Activated CD8-positive, alpha-beta T cell treated with anti-CD3 and anti-CD28 coated beads for 36 hours (primary cell): ENCODE measurements around the gene DCXR. TPM values are rescaled to one million over a fixed set of nuclear protein-coding genes. Genes with fewer than 3 reads are reported as not detected.

ENCODE experiments used
- ATAC-seq: fragments of 200-7000 bp; cut with Tn5 transposase; one replicate; pipeline ENCODE4 v1.10.0; 2021; ENCODE audit warnings: mild to moderate bottlenecking, moderate library complexity
- CTCF ChIA-PET: fragments of 350-600 bp; sonication (Branson Sonifier 250); formaldehyde crosslinking; loops from one replicate; lab custom pipeline; 2021; ENCODE audit warnings: antibody characterized with exemption; lab: Charles Lee
- POLR2A ChIA-PET: fragments of 350-600 bp; sonication (Branson Sonifier 250); formaldehyde crosslinking; loops from one replicate; lab custom pipeline; 2021; ENCODE audit warnings: antibody characterized with exemption; lab: Charles Lee
- DNase-seq: peaks from one replicate; pipeline ENCODE4 v3.0.0-alpha.2; 2020
- H3K27ac Mint-ChIP-seq: one replicate; pipeline ENCODE4 v1.8.0; 2021; ENCODE audit warnings: mild to moderate bottlenecking, mixed read lengths
- H3K27me3 Mint-ChIP-seq: one replicate; pipeline ENCODE4 v1.8.0; 2021; ENCODE audit warnings: mixed read lengths
- H3K36me3 Mint-ChIP-seq: one replicate; pipeline ENCODE4 v1.8.0; 2021; ENCODE audit warnings: low read depth, mixed read lengths
- H3K4me1 Mint-ChIP-seq: one replicate; pipeline ENCODE4 v1.8.0; 2021; ENCODE audit warnings: low read depth, mixed read lengths
- H3K4me3 Mint-ChIP-seq: one replicate; pipeline ENCODE4 v1.8.0; 2021; ENCODE audit warnings: mild to moderate bottlenecking, moderate library complexity, mixed read lengths
- H3K9me3 Mint-ChIP-seq: one replicate; pipeline ENCODE4 v1.8.0; 2021; ENCODE audit warnings: mixed read lengths
- intact Hi-C: fragments of 100-400 bp; cut with micrococcal nuclease; formaldehyde crosslinking; loops from one replicate; pipeline ENCODE4 v1.10.0; 2022
- total RNA-seq, 2 experiments: library from RNA; stranded (reverse); gene quantifications; one replicate each; pipeline ENCODE4 v1.2.3, GENCODE V29; 2021
- TF ChIP-seq, protein P1 (sequence below): fragments of 200-600 bp; IDR thresholded peaks from one replicate; pipeline ENCODE4 v1.8.0; 2022; ENCODE audit warnings: antibody characterized with exemption, mild to moderate bottlenecking

Gene DCXR
- total RNA-seq, 2 experiments from 2014 or later, result 99.2 to 101 TPM

DNA sequence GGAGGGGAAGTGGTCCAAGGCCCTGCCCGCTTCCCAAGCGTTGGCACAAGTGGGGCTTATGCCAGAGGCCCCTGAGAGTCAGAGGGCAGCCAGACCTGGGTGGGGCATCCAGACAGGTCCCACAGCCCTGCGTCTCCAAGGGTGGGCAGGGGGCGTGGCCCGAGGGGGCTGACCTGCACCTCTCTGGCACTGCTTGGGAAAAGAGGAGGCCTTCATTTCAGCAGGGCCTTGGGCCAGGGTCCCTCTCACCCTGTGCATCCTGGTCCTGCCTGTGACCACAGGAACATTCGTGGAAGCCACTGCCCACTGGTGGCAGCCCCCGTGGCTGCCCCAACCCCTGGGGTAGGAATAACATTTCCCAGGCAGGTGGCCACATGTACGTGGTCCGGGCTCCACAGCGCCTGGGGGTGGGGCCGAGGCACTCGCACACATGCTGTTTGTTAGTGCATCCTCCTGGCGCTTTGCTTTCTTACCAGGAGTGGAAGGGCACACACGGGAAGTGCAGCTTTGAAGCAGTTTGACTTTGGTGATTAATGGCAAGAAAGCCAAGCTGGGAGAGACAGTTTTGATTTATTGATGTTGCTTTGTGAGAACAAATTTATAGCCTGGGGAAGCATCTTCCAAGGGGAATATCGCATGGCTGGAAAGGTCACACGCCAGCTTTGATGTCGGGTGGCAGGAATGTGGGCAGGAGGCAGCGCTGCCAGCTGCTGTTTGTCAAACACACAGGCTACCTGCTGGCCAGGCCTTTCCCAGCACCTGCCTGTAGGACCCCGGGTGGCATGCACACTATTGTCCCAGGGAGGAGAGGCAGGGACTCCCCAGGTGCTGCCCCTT, 19.1 kb downstream of the DCXR start:
- H3K27me3 Mint-ChIP-seq, result no peaks in the 10 kb centered on the region
- H3K36me3 Mint-ChIP-seq, result peaks cover 5% of the 10 kb centered on the region
- CTCF ChIA-PET, result interaction anchor here (1.1 to 6.5 kb wide), 6 partner anchors 12 to 127 kb away, joined by 3 to 121 read pairs (median 14); partner anchors contain the start of genes DCXR, NOTUM and RAC3
- no peaks in the 10 kb centered on the region for H3K9me3 Mint-ChIP-seq
- POLR2A ChIA-PET, result interaction anchor here (1.5 kb wide), 1 partner anchor 59 kb away, joined by 3 read pairs; no protein-coding TSS in a partner anchor
- H3K4me1 Mint-ChIP-seq, result peaks cover 8% of the 10 kb centered on the region
- H3K27ac Mint-ChIP-seq, result no peak overlapping the region
- DNase-seq (no peak), ATAC-seq (no peak)
- H3K4me3 Mint-ChIP-seq, result no peak overlapping the region
- TF ChIP-seq, protein P1, sequence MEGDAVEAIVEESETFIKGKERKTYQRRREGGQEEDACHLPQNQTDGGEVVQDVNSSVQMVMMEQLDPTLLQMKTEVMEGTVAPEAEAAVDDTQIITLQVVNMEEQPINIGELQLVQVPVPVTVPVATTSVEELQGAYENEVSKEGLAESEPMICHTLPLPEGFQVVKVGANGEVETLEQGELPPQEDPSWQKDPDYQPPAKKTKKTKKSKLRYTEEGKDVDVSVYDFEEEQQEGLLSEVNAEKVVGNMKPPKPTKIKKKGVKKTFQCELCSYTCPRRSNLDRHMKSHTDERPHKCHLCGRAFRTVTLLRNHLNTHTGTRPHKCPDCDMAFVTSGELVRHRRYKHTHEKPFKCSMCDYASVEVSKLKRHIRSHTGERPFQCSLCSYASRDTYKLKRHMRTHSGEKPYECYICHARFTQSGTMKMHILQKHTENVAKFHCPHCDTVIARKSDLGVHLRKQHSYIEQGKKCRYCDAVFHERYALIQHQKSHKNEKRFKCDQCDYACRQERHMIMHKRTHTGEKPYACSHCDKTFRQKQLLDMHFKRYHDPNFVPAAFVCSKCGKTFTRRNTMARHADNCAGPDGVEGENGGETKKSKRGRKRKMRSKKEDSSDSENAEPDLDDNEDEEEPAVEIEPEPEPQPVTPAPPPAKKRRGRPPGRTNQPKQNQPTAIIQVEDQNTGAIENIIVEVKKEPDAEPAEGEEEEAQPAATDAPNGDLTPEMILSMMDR, result no peak
- intact Hi-C loops, result no loop called here

DNA sequence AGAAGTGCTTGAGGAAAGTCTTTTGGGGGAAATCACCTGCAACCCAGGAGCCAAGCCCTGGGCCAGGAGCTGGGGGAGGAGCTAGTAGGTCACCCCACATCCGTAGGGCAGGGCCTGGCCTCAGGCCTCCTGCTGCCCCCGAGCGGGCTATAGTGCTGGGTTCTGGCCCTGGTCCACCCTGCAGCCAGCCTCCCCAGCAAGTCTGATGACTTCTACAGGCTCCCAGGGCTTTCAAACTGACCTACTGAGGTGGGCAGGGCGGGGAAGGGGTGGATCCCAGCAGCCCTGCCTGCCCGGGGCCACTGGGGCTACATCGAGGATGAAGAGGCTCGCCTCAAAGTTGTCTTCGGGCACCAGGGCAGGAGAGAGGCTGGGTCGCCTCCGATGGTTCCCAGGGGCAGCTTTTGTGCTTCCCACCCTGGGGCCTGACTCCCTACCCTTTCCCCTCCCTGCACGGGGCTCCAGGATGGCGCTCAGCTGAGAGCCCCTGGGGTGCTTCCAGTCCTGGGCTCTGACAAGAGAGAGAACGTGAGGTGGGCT, 19.8 kb downstream of the DCXR start:
- Mint-ChIP-seq H3K9me3 (no peaks in the 10 kb centered on the region), H3K36me3 (peaks cover 5% of the 10 kb centered on the region), H3K27ac (no peak overlapping the region), H3K4me3 (no peak overlapping the region), H3K27me3 (no peaks in the 10 kb centered on the region), H3K4me1 (peaks cover 8% of the 10 kb centered on the region)
- ATAC-seq, result no peak
- DNase-seq, result no peak
- CTCF ChIA-PET, result interaction anchor here (1.9 to 2.1 kb wide), 2 partner anchors 21 to 58 kb away, joined by 6 to 14 read pairs; partner anchors contain the start of genes DCXR and NOTUM
- POLR2A ChIA-PET, result no interaction called here
- TF ChIP-seq, protein P1, result no peak
- intact Hi-C loops, result no loop called here

DNA sequence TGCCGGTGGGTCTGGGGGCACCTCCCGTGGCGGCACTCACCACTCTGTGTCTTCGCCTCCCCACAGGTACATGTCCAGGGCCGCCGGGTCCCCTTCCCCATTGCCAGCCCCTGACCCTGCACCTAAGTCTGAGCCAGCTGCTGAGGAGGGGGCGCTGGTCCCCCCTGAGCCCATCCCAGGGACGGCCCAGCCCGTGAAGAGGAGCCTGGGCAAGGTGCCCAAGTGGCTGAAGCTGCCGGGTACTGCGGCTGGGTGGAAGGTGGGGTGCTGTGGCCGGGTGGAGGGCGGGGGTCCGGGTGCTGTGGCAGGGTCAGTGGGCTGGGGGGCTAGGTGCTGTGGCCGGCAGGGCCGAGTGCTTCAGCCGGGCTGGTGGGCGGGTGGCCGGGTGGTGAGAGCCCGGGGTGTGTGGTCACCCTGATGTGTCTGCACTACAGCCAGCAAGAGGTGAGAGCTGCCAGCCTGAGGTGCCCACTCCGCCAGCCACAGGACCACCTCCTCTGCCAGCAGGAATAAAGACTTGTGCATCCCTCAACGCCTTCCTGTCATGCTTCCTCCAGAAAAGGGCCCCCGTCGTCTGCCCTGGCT, 20.5 kb downstream of the DCXR start:
- Mint-ChIP-seq H3K27ac (no peak overlapping the region), H3K36me3 (peaks cover 5% of the 10 kb centered on the region), H3K4me1 (peaks cover 8% of the 10 kb centered on the region), H3K9me3 (no peaks in the 10 kb centered on the region), H3K4me3 (no peak overlapping the region), H3K27me3 (no peaks in the 10 kb centered on the region)
- POLR2A ChIA-PET, result interaction anchor here (1.0 kb wide), 1 partner anchor 38 kb away, joined by 4 read pairs; no protein-coding TSS in a partner anchor
- no peak for DNase-seq
- TF ChIP-seq, protein P1, result no peak
- CTCF ChIA-PET, result interaction anchor here (1.2 to 2.1 kb wide), 2 partner anchors 35 to 57 kb away, joined by 3 to 14 read pairs; partner anchors contain the start of gene NOTUM
- intact Hi-C loops, result no loop called here
- ATAC-seq, result no peak

DNA sequence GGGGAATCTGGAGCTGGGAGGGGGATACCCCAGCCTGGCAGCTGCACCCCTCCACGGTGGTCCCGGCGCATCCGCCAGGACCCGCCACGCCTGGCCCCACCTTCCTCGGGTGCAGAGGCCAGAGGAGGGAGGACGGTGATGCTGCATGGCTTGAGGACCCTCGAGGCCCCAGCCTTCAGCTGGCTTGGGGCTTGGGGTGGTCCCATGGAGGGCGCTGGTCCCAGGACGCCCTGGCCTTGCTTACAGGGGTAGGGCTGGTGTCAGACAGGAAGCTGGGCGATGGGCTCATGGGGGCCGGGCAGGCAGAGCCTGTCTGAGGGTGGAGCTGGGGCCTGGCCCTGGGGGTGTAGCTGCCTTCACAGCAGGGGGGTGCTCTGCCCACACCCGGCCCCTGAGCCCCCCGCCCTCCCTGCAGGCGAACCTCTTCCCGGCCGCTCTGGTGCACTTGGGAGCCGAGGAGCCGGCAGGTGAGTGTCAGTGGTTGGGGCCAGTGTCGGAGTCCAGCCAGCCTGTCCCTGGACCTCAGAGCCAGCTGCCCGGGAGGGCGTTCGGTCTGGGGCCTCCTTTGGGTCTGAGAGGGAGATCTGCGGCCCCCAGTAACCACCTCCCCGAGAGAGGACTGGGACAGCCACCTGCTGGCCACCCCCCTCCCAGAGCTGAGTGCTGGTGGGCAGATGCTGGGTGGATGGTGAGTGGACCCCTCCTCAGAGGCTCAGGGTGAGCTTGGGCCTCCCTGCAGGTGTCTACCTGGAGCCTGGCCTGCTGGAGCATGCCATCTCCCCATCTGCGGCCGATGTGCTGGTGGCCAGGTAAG, 21.2 kb downstream of the DCXR start:
- Mint-ChIP-seq H3K27me3 (no peaks in the 10 kb centered on the region), H3K9me3 (no peaks in the 10 kb centered on the region), H3K27ac (no peak overlapping the region), H3K4me3 (no peak overlapping the region), H3K36me3 (peaks cover 3% of the 10 kb centered on the region), H3K4me1 (peaks cover 4% of the 10 kb centered on the region)
- TF ChIP-seq, protein P1, result no peak
- DNase-seq (no peak), ATAC-seq (no peak)
- CTCF ChIA-PET, result interaction anchor here (1.2 to 2.1 kb wide), 2 partner anchors 34 to 56 kb away, joined by 3 to 14 read pairs; partner anchors contain the start of gene NOTUM
- POLR2A ChIA-PET, result interaction anchor here (1.0 kb wide), 1 partner anchor 37 kb away, joined by 4 read pairs; no protein-coding TSS in a partner anchor
- intact Hi-C loops, result no loop called here
